WTC11 (cell line): ENCODE data around the gene GAGE12G.
"Not testable (repeated sequence)": the region's sequence is repeated elsewhere in the genome, so short reads cannot be mapped to it uniquely, and the experiment has no call there.

Experiments used
- ARID4B ChIP-seq: sonication (generic); formaldehyde crosslinking; IDR thresholded peaks from 2 replicates; pipeline ENCODE4 v1.8.0; 2023; ENCODE audit warnings: missing genetic modification reagents, mild to moderate bottlenecking, borderline replicate concordance
- CTCF ChIP-seq: fragments of 200-600 bp; IDR thresholded peaks from 2 replicates; pipeline ENCODE4 v1.8.0; 2022; ENCODE audit warnings: antibody characterized with exemption
- IRF2 ChIP-seq: sonication (generic); formaldehyde crosslinking; IDR thresholded peaks from 2 replicates; pipeline ENCODE4 v1.8.0; 2022; ENCODE audit warnings: low read depth, missing genetic modification reagents, borderline replicate concordance
- MYBL2 ChIP-seq: sonication (generic); formaldehyde crosslinking; IDR thresholded peaks from 2 replicates; pipeline ENCODE4 v1.8.1; 2023; ENCODE audit warnings: mild to moderate bottlenecking, moderate library complexity, missing genetic modification reagents
- NFYB ChIP-seq: sonication (generic); formaldehyde crosslinking; conservative IDR thresholded peaks from 2 replicates; pipeline ENCODE4 v1.8.0; 2022; ENCODE audit warnings: low read depth, missing genetic modification reagents
- PRDM15 ChIP-seq: sonication (generic); formaldehyde crosslinking; IDR thresholded peaks from 2 replicates; pipeline ENCODE4 v1.8.0; 2022; ENCODE audit warnings: missing genetic modification reagents
- ZNF121 ChIP-seq: sonication (generic); formaldehyde crosslinking; IDR thresholded peaks from 2 replicates; pipeline ENCODE4 v1.8.0; 2023; ENCODE audit warnings: missing genetic modification reagents
- TF ChIP-seq, protein P1 (sequence below): sonication (generic); formaldehyde crosslinking; conservative IDR thresholded peaks from 2 replicates; pipeline ENCODE4 v1.8.1; 2022; ENCODE audit warnings: mild to moderate bottlenecking, missing genetic modification reagents
- TF ChIP-seq, protein P2 (sequence below): sonication (generic); formaldehyde crosslinking; IDR thresholded peaks from 2 replicates; pipeline ENCODE4 v1.8.1; 2022; ENCODE audit warnings: low read depth, missing genetic modification reagents, borderline replicate concordance
- TF ChIP-seq, protein P3 (sequence below): sonication (generic); formaldehyde crosslinking; IDR thresholded peaks from 2 replicates; pipeline ENCODE4 v1.8.1; 2023; ENCODE audit warnings: mild to moderate bottlenecking, missing genetic modification reagents
- TF ChIP-seq, protein P4 (sequence below): sonication (generic); formaldehyde crosslinking; IDR thresholded peaks from 2 replicates; pipeline ENCODE4 v1.8.1; 2023; ENCODE audit warnings: mild to moderate bottlenecking, moderate library complexity, missing genetic modification reagents
- TF ChIP-seq, protein P5 (sequence below): sonication (generic); formaldehyde crosslinking; IDR thresholded peaks from 2 replicates; pipeline ENCODE4 v1.8.0; 2022; ENCODE audit warnings: mild to moderate bottlenecking, missing genetic modification reagents
- TF ChIP-seq, protein P6 (sequence below): sonication (generic); formaldehyde crosslinking; IDR thresholded peaks from 2 replicates; pipeline ENCODE4 v1.8.1; 2022; ENCODE audit warnings: missing genetic modification reagents, borderline replicate concordance

GRCh38 chrX:49589196-49589595 is 19.0 kb downstream of the GAGE12G start, which contains the start of gene GAGE2A:
- not testable (repeated sequence) for TF ChIP-seq CTCF; NFYB (CRISPR knock-in tag); IRF2; ARID4B (CRISPR knock-in tag); MYBL2 (CRISPR knock-in tag); PRDM15 (CRISPR knock-in tag); ZNF121
- TF ChIP-seq, protein P1, sequence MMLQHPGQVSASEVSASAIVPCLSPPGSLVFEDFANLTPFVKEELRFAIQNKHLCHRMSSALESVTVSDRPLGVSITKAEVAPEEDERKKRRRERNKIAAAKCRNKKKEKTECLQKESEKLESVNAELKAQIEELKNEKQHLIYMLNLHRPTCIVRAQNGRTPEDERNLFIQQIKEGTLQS (CRISPR knock-in tag): not testable (repeated sequence)
- TF ChIP-seq, protein P2, sequence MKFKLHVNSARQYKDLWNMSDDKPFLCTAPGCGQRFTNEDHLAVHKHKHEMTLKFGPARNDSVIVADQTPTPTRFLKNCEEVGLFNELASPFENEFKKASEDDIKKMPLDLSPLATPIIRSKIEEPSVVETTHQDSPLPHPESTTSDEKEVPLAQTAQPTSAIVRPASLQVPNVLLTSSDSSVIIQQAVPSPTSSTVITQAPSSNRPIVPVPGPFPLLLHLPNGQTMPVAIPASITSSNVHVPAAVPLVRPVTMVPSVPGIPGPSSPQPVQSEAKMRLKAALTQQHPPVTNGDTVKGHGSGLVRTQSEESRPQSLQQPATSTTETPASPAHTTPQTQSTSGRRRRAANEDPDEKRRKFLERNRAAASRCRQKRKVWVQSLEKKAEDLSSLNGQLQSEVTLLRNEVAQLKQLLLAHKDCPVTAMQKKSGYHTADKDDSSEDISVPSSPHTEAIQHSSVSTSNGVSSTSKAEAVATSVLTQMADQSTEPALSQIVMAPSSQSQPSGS (CRISPR knock-in tag): not testable (repeated sequence)
- TF ChIP-seq, protein P3, sequence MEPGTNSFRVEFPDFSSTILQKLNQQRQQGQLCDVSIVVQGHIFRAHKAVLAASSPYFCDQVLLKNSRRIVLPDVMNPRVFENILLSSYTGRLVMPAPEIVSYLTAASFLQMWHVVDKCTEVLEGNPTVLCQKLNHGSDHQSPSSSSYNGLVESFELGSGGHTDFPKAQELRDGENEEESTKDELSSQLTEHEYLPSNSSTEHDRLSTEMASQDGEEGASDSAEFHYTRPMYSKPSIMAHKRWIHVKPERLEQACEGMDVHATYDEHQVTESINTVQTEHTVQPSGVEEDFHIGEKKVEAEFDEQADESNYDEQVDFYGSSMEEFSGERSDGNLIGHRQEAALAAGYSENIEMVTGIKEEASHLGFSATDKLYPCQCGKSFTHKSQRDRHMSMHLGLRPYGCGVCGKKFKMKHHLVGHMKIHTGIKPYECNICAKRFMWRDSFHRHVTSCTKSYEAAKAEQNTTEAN (CRISPR knock-in tag): not testable (repeated sequence)
- TF ChIP-seq, protein P4, sequence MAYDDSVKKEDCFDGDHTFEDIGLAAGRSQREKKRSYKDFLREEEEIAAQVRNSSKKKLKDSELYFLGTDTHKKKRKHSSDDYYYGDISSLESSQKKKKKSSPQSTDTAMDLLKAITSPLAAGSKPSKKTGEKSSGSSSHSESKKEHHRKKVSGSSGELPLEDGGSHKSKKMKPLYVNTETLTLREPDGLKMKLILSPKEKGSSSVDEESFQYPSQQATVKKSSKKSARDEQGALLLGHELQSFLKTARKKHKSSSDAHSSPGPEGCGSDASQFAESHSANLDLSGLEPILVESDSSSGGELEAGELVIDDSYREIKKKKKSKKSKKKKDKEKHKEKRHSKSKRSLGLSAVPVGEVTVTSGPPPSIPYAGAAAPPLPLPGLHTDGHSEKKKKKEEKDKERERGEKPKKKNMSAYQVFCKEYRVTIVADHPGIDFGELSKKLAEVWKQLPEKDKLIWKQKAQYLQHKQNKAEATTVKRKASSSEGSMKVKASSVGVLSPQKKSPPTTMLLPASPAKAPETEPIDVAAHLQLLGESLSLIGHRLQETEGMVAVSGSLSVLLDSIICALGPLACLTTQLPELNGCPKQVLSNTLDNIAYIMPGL (CRISPR knock-in tag): not testable (repeated sequence)
- TF ChIP-seq, protein P5, sequence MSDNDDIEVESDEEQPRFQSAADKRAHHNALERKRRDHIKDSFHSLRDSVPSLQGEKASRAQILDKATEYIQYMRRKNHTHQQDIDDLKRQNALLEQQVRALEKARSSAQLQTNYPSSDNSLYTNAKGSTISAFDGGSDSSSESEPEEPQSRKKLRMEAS (CRISPR knock-in tag): not testable (repeated sequence)
- TF ChIP-seq, protein P6, sequence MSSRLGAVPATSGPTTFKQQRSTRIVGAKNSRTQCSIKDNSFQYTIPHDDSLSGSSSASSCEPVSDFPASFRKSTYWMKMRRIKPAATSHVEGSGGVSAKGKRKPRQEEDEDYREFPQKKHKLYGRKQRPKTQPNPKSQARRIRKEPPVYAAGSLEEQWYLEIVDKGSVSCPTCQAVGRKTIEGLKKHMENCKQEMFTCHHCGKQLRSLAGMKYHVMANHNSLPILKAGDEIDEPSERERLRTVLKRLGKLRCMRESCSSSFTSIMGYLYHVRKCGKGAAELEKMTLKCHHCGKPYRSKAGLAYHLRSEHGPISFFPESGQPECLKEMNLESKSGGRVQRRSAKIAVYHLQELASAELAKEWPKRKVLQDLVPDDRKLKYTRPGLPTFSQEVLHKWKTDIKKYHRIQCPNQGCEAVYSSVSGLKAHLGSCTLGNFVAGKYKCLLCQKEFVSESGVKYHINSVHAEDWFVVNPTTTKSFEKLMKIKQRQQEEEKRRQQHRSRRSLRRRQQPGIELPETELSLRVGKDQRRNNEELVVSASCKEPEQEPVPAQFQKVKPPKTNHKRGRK (CRISPR knock-in tag): not testable (repeated sequence)
